Measurements from ENCODE around the gene ORC5.
"Not testable (repeated sequence)": the region's sequence is repeated elsewhere in the genome, so short reads cannot be mapped to it uniquely, and the experiment has no call there.

ORC5 gene

GRCh38 chr7:104185346-104185745, 22.5 kb downstream of the ORC5 start:
- DNase-seq = no peak

- no peak for DNase-seq
Measured at GRCh38 chr7:104179178-104179577, 28.6 kb downstream of the ORC5 start.

- not testable (repeated sequence) for DNase-seq
Measured at GRCh38 chr7:104177565-104178083, 30.2 kb downstream of the ORC5 start.

DNA sequence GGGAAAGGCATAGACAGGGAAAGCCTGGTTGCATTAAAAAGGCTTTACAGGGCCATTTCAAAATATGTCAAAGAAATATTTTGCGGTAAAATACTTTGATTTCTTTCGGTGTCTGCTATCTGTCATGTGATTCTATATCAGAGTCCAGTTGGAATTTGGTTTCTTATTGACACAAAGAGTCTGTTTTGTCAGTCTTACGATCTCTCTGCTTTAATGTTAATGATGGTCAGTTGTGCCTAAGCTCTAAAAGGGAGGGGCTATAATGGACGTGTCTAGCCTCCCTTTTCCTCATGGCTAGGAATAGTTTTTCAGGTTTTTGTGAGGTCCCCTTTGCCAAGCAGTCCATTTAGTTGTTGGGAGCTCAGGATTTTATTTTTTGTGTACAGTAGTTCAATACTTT, 31.5 kb downstream of the ORC5 start:
- DNase-seq = no peak

DNA sequence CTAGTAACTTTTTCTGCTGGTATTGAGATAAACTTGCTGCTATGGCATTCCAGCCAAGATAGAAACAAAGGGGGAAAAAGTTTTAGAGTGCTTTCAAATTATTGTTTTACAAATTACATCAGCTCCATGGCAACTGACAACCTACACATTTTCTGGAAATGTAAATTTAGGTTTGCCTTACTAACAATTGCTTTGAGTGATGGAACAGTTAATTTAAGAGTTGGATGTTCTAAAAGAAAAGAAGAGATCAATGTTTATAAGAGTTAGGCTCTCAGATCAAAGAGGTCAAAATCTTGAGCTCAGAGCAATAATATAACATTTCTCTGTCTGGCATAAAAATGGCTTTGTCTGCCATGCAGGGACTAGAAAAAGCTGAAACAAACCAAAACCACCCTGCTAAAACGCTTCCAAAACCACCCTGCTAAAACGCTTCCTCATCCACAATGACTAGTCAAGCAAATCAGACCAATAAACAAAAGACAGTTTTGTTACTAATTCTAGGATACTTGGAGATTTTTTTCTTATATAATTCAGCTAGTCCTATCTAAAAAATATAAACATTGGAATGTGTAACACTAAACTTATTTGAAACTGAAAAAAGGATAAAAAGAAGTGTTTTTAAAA, 32.3 kb downstream of the ORC5 start:
- DNase-seq = no peak

DNA sequence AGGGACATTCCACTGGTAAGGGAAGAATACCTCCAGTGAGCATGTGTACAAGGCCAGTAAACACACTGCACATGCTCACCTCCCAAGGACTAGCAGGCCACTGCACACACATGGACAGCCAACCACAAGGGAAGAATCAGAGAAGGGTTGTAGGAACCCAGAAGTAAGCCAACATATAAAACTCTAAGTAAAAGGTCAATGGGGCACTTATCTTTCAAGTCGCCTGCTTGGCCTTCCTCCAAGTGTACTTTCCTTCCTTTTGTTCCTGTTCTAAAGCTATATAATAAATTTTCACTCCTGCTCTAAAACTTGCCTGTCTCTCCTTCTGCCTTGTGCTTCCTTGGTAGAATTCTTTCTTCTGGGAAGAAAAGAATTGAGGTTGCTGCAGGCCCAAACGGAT, 33.0 kb downstream of the ORC5 start:
- DNase-seq = no peak

DNA sequence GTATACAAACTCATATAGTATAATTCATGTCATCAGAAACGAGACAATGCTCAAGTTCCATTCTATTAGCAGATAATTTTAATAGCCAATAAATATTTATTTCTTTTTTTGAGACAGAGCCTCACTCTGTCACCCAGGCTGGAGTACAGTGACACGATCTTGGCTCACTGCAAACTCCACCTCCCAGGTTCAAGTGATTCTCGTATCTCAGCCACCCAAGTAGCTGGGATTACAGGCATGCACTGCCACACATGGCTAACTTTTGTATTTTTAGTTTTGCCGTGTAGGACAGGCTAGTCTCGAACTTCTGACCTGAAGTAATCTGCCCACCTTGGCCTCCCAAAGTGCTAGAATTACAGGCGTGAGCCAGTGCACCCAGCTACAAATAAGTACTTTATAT, 45.7 kb downstream of the ORC5 start:
- DNase-seq = no peak

DNA sequence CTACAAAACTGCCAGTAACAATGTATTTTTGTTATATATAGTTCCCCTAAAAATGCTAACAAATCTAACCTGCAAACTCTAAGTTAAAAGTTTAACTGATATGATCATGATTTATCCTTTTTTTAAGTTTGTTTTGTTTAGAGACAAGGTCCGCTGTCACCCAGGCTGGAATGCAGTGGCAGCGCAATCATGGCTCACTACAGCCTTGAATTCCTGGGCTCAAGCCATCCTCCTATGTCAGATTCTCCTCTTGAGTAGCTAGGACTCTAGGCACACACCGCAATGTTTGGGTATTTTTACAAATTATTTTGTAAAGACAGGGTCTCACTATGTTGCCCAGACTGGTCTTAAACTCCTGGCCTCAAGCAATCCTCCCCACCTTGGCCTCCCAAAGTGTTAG, 46.6 kb downstream of the ORC5 start:
- no peak for DNase-seq

DNA sequence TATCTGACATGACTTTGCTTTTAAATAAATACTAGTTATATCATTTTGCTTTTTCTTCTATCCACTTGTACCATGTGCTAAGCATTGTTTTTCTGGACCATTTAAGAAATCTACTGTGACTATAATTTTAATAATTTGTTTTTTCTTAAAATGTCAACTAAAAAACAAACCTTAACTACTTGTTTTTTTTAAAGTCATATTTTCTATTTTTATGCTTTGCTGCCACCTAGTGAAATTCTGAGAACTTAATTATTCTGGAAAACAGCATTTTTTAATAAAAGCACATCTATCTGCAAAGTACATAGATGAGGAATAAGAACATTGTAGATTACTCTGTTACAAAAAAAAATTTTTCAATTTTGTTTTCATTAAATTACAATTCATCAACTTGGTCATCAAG, 47.4 kb downstream of the ORC5 start:
- peak; percentile 49 for DNase-seq

DNA sequence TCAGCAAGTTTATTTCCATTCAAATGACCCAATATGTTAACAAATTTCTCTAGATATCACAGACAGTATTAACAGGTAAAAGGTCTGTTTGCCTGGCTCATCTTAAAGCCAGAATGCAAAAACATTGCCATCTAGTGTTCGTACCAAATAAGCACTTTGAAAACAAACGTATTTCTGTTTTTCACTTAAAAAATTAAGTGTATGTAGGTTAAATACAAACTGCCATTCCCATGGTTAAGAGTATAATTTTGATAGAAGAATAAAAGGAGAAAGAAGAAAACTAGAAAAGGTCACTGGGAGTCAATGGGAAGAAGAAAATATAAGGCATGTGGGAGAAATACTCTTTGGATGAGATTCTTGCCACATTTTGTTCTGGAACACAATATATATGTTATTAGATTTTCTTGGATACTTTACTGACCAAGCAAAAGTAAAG, 51.0 kb downstream of the ORC5 start:
- DNase-seq = peak; percentile 82

- no peak for DNase-seq
Measured at GRCh38 chr7:104153287-104153686, 54.5 kb downstream of the ORC5 start.

DNA sequence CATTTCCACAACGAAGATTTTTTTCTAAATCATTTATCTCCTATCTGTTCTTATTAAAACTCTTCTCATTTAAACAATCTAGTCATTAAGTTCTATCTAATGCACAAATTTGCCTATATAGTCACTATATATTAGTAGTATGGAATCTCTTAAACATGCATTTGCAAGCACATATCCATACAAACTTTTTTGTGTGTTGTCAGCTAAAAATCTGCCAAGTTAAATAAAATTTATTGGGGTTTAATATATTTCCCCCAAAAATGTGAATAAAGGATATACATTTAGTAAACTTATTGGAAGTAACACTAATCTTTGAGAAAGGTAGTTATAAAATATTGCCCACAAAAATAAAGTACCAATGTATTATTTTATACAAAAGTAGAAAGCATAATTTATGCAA, 55.3 kb downstream of the ORC5 start:
- no peak for DNase-seq

DNA sequence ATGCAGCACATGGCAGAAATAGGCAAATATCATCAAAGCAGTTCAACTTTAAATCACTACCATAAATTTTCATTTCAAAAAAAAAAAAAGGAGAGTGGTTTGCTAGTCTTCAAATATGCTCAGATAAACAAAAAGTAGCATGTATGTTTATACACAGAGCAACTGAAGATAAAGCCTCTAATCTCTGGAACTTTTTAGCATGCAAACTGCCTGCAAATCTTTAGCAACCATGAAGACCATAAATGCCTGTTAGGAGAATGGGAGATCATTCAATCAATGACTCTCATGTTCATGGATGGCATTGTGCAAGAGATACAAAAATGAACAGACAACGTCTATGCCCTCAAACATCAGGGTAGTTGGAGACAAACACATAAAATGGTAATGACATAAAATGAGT, 57.3 kb downstream of the ORC5 start:
- no peak for DNase-seq

DNA sequence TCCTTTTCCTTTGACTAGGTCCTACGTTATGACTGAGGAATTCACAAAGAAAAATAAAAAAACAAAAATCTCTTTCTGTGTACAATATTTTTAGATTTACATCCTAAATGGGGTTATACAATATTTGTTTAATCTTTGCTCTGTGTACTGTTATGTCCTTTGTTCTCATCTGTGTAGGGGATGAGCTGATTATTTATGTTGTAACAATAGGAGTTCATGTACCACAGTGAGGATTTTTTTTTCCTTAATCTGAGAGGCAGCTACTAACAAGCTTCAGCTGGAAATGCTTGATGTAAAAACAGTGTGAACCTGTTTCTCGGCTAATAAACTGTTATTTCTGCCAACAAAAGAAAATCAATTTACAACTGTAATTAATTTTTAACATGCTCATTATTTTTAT, 58.0 kb downstream of the ORC5 start:
- DNase-seq = no peak

DNA sequence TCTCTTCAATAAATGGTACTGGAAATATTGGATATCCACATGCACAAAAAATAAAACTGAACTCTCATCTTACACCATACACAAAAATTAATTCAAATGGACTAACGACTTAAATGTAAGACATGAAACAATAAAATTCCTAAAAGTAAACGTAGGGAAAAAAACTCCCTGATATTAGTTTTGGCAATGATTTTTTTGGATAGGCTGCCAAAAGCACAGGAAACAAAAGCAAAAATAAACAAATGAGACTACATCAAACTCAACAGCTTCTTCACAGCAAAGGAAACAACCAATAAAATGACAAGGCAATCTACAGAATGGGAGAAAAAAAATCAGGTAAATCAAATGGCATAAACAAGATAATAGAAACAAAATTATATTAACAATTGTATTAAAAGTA, 65.7 kb downstream of the ORC5 start:
- DNase-seq = peak; percentile 30

GRCh38 chr7:104137971-104138370, 69.8 kb downstream of the ORC5 start:
- no peak for DNase-seq

DNA sequence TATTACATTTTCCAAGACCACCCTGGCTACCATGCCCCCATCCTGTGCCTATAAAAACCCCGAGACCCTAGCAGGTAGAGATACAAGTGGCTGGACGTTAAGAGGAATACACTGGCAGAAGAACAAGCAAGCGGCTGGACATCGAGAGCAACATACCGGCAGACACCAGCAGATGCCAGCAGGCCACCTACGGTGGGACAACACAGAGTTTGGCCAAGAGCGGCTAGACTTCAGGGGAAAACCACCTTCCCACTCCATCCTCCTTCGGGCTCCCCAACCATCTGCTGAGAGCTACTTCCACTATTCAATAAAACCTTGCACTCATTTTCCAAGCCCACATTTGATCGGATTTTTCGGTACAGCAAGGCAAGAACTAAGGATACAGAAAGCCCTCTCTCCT, 70.3 kb downstream of the ORC5 start:
- DNase-seq = no peak

DNA sequence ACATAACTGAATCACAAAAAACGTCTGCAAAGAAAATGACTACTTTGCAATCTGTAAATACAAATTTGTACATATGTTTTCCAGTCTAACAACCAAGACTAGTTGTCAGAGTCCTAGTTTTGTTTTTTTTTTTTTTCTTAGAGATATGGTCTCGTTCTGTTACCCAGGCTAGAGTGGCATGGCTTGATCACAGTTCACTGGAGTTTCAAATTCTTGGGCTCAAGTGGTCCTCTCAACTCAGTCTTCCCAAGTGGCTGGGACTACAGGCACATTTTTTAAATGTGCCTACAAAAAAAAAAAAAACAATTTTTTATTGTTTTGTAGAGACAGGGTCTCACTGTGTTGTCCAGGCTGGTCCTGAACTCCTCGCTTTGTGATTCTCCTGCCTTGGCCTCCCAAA, 70.8 kb downstream of the ORC5 start:
- DNase-seq = no peak

- no peak for DNase-seq
Measured at GRCh38 chr7:104136561-104136960, 71.3 kb downstream of the ORC5 start.

- DNase-seq = no peak
Measured at GRCh38 chr7:104135760-104136558, 71.9 kb downstream of the ORC5 start.

GRCh38 chr7:104133238-104133637, 74.6 kb downstream of the ORC5 start:
- DNase-seq = peak; percentile 36

DNA sequence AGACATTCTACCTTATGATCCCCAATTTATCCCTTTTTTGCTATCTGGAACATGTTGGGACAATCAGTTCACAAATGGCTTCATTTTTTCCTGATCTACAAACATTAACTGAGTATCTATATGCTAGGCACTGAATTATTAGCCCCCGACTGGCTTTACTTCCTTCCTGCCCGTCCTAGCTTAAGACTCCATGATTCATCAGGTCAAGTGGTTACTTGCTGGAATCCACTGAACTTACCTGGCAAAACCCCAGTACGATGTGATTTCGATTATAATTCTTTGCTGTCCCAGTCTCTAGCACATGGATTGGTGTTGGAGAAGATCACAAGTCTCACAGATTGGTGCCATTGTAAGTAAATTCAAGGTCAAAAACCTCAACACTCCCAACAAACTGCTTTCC, 77.1 kb downstream of the ORC5 start:
- no peak for DNase-seq

DNA sequence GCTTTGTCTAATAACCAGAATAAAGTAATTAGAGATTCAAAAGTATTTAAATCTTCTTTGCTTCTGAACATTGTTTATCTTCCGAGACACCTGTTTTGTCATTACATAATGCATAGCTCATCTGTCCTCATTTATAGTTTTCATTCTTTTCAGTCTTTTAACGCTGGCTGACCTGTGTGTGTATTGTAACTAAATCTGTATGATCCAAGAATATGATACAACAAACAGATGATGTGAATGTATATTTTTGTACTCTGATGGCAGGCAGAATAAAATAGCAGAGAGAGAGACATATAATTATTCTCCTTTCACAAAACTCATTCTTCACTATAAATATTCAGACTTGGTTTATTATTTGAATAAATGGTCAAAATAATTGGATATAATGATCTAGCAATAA, 80.6 kb downstream of the ORC5 start:
- peak; percentile 54 for DNase-seq

GRCh38 chr7:104126411-104126841, 81.4 kb downstream of the ORC5 start:
- DNase-seq = peak; percentile 99

Measured in NCI-H1092 treated with DMSO at 0.1 percent for 48 hours (cell line).